ENCODE data around the gene ACSS2.
"Not testable (repeated sequence)": the region's sequence is repeated elsewhere in the genome, so short reads cannot be mapped to it uniquely, and the experiment has no call there.

Gene ACSS2

DNA sequence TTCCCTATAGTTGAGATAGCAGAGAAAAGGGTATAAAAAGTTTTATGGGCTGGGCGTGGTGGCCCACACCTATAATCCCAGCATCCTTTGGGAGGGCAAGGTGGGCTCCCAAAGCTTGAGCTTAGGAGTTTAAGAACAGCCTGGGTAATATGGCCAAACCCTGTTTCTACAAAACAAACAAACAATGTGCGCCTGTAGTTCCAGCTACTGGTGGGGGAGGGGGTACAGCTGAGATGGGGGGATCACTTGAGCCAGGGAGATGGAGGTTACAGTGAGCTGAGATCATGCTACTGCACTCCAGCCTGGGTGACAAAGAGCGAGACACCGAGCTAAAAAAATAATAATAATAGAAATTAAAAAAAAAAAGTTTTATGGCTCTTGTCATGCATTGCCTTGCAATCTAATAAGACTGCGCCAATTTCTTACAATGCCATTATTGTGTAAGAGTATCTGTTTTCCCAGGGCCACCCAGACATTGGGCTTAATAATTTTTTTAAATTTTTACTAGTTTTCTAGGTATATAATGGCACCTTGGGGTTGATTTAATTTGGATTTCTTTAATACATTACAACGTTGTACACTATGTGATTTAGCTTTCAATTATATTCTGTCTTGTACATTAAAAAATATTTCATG is 3.9 kb downstream of the ACSS2 start:
- Mint-ChIP-seq H3K27me3 (ENCODE audit: low read depth, poor library complexity) (peaks cover 17% of the 10 kb centered on the region), H3K27ac (no peak overlapping the region), H3K9me3 (no peaks in the 10 kb centered on the region), H3K36me3 (ENCODE audit: low read depth) (peaks cover 16% of the 10 kb centered on the region), H3K4me1 (peaks cover 20% of the 10 kb centered on the region), H3K4me3 (no peak overlapping the region)
- DNase-seq = no peak
- TF ChIP-seq, protein P1, sequence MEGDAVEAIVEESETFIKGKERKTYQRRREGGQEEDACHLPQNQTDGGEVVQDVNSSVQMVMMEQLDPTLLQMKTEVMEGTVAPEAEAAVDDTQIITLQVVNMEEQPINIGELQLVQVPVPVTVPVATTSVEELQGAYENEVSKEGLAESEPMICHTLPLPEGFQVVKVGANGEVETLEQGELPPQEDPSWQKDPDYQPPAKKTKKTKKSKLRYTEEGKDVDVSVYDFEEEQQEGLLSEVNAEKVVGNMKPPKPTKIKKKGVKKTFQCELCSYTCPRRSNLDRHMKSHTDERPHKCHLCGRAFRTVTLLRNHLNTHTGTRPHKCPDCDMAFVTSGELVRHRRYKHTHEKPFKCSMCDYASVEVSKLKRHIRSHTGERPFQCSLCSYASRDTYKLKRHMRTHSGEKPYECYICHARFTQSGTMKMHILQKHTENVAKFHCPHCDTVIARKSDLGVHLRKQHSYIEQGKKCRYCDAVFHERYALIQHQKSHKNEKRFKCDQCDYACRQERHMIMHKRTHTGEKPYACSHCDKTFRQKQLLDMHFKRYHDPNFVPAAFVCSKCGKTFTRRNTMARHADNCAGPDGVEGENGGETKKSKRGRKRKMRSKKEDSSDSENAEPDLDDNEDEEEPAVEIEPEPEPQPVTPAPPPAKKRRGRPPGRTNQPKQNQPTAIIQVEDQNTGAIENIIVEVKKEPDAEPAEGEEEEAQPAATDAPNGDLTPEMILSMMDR (IDR thresholded peaks at IDR 0.05) = no peak

DNA sequence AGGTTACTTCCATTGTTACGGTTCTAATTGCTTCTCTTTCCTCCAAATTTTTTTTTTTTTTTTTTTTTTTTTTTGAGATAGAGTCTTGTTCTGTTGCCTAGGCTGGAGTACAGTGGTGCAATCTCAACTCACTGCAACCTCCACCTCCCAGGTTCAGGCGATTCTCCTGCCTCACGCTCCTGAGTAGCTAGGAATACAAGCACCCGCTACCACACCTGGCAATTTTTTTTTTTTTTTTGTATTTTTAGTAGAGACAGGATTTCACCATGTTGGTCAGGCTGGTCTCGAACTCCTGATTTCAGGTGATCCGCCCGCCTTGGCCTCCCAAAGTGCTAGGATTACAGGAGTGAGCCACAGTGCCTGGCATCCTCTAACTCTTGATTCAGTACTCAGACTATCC is 4.6 kb downstream of the ACSS2 start:
- Mint-ChIP-seq H3K36me3 (ENCODE audit: low read depth) (peaks cover 16% of the 10 kb centered on the region), H3K27me3 (ENCODE audit: low read depth, poor library complexity) (peaks cover 17% of the 10 kb centered on the region), H3K4me1 (peaks cover 14% of the 10 kb centered on the region)
- DNase-seq, H3K4me3 Mint-ChIP-seq, H3K9me3 Mint-ChIP-seq, H3K27ac Mint-ChIP-seq: not testable (repeated sequence)

DNA sequence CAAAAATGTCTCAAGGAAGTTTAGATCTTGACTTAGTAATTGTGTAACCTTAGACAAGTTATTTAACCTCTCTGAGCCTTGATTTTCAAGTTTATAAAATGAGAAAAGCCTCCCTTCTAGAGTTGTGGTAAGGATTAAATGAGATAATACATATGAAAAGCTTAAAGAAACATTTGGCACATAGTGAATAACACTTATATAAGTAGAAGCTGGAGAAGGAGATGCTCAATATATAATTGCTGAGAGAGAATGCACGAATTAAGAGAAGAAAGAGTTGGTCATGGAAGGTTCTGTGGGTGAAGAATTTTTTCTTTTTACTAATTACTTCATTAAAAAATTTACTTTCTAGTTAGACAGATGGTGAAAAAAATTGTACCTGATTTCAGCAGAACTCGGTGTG is 5.3 kb downstream of the ACSS2 start:
- DNase-seq = no peak
- H3K36me3 Mint-ChIP-seq (ENCODE audit: low read depth) = peaks cover 16% of the 10 kb centered on the region
- no peaks in the 10 kb centered on the region for H3K9me3 Mint-ChIP-seq
- no peak overlapping the region for H3K4me3 Mint-ChIP-seq
- peaks cover 11% of the 10 kb centered on the region for H3K4me1 Mint-ChIP-seq
- peaks cover 17% of the 10 kb centered on the region for H3K27me3 Mint-ChIP-seq (ENCODE audit: low read depth, poor library complexity)
- TF ChIP-seq, protein P1 (IDR thresholded peaks at IDR 0.05) = no peak
- no peak overlapping the region for H3K27ac Mint-ChIP-seq

DNA sequence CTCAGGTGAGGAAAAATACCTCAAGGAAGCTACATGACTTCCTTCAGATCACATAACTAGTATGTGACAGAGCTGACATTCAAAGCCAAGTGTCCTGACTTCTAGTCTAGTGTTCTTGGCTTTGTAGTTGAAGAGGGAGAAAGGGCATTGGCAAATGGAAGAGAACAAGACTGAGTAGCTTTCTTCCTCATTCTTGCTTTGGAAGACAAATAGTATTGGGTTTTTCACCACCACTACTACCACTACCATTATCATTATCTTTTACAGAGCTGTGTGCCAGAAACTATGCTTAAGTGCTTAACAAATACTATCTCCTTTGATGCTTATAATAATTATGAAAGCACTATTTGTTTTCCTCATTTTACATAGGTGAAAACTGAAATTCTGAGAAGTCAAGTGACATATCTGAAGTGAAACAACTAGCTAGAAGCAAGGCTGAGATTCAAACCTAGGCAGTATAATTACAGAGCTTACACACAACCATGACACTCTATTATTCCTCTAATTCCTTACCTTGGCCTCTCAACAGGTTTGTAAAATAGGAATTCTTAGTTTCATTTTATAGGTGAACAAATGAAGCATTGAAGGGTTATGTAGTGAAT is 6.8 kb downstream of the ACSS2 start:
- Mint-ChIP-seq H3K27ac (no peak overlapping the region), H3K9me3 (no peaks in the 10 kb centered on the region), H3K4me3 (no peak overlapping the region), H3K27me3 (ENCODE audit: low read depth, poor library complexity) (peaks cover 9% of the 10 kb centered on the region), H3K36me3 (ENCODE audit: low read depth) (peaks cover 16% of the 10 kb centered on the region), H3K4me1 (peaks cover 4% of the 10 kb centered on the region)
- TF ChIP-seq, protein P1 (IDR thresholded peaks at IDR 0.05) = no peak
- DNase-seq = no peak

DNA sequence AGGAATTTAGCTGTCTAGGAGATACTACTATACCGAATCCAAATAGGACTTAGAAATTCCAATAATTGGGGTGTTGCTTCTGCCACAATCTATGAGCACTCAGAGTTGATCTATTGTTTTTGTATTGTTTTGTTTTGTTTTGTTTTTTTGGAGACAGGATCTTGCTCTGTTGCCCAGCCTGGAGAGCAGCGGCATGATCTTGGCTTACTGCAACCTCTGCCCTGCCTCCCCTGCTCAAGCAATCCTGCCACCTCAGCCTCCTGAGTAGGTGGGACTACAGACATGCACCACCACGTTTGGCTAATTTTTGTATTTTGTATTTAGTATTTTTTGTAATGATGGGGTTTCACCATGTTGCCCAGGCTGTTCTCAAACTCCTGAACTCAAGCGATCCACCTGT is 7.4 kb downstream of the ACSS2 start:
- H3K36me3 Mint-ChIP-seq (ENCODE audit: low read depth) = peaks cover 22% of the 10 kb centered on the region
- peaks cover 9% of the 10 kb centered on the region for H3K27me3 Mint-ChIP-seq (ENCODE audit: low read depth, poor library complexity)
- DNase-seq = no peak
- H3K27ac Mint-ChIP-seq = no peak overlapping the region
- peaks cover 4% of the 10 kb centered on the region for H3K4me1 Mint-ChIP-seq
- TF ChIP-seq, protein P1 (IDR thresholded peaks at IDR 0.05) = no peak
- H3K9me3 Mint-ChIP-seq = peaks cover 3% of the 10 kb centered on the region
- no peak overlapping the region for H3K4me3 Mint-ChIP-seq

DNA sequence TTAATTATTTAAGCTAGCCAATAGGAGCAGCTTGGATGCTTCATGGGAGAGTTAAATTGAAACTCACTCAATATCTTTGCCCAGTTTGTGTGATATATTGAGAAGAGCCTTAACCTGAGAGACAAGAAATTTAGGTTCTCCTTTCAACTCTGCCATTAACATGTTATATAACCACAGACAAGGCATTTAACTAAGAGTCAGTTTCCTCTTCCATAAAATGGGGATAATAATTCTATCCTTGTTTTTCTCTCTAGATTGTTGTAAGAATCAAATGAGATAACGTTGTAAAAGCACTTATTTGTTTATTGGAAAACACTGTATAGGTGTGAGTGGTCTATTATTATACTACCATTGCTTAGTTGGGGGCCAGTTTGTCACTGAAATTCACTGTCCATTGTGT is 7.8 kb downstream of the ACSS2 start:
- Mint-ChIP-seq H3K4me3 (no peak overlapping the region), H3K4me1 (peaks cover 4% of the 10 kb centered on the region), H3K27ac (no peak overlapping the region), H3K9me3 (peaks cover 3% of the 10 kb centered on the region), H3K36me3 (ENCODE audit: low read depth) (peaks cover 22% of the 10 kb centered on the region), H3K27me3 (ENCODE audit: low read depth, poor library complexity) (peaks cover 9% of the 10 kb centered on the region)
- DNase-seq = no peak
- TF ChIP-seq, protein P1 (IDR thresholded peaks at IDR 0.05) = no peak
